OCI-LY3 (cell line): Measurements from ENCODE around the gene DHRSX.

Experiments used
- EZH2phosphoT487 ChIP-seq: fragments of 200-600 bp; shearing (Covaris generic); IDR thresholded peaks from 2 replicates; pipeline ENCODE4 v1.6.1; 2018; ENCODE audit warnings: antibody characterized with exemption, mixed run types, low read depth
- TF ChIP-seq, protein P1 (sequence below): fragments of 200-600, 300-600 bp; sonication (generic); IDR thresholded peaks from 2 replicates; pipeline ENCODE4 v1.5.1; 2014; ENCODE audit warnings: antibody characterized with exemption, low read length, low read depth

DNA sequence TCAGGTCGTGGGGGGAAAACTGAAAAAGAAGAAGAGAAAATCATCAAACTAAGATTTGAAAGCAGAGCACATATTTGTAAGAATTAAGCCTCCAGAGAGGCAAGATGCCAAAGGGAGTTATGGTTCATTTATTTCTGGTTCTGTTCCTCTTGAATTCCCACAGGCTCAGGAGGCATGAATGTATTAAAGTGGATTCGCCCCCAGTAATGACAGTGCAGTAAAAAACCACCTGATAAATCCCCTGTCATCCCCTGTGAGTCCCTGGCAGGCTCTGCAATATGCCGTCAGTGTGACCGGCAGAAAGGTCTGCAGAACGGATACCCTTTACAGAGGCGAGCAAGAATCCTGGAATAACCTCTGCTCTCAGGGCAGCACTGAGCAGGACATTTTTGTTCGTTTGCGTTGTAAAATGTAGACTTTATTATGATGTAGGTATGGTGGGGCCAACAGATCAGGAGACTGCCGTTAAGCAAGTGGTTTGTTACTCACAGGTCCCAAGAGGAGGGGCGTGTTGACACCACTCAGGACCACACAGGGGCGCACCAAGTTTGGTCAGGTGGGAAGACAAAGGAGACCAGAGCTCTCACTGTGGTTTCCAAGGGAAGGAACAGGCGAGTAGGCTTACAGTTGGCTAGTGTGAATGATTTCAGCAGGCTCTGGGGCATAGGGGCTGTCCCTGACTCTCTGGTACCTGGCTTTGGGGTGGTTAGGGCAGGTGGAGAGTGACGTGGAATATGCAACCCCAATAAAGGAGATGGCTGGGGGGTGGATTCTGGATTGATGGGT, 75.3 kb downstream of the DHRSX start:
- TF ChIP-seq, protein P1, sequence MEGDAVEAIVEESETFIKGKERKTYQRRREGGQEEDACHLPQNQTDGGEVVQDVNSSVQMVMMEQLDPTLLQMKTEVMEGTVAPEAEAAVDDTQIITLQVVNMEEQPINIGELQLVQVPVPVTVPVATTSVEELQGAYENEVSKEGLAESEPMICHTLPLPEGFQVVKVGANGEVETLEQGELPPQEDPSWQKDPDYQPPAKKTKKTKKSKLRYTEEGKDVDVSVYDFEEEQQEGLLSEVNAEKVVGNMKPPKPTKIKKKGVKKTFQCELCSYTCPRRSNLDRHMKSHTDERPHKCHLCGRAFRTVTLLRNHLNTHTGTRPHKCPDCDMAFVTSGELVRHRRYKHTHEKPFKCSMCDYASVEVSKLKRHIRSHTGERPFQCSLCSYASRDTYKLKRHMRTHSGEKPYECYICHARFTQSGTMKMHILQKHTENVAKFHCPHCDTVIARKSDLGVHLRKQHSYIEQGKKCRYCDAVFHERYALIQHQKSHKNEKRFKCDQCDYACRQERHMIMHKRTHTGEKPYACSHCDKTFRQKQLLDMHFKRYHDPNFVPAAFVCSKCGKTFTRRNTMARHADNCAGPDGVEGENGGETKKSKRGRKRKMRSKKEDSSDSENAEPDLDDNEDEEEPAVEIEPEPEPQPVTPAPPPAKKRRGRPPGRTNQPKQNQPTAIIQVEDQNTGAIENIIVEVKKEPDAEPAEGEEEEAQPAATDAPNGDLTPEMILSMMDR: no peak
- no peak for TF ChIP-seq EZH2phosphoT487
